C4-2B (cell line): ENCODE data around the gene CRELD1.

Experiments used
- CTCF ChIP-seq: fragments of 450-650 bp; conservative IDR thresholded peaks from 2 replicates; pipeline ENCODE4 v1.5.1; 2017; ENCODE audit warnings: mild to moderate bottlenecking
- ZFX ChIP-seq: fragments of 450-650 bp; IDR thresholded peaks from 2 replicates; pipeline ENCODE4 v1.6.1; 2017

- TF ChIP-seq CTCF (no peak), ZFX (no peak)
Measured at GRCh38 chr3:9942164-9942563, 8.5 kb downstream of the CRELD1 start.
